Stomach (tissue), 4 donors: ENCODE results near the gene EVL.

ENCODE experiments used
- CTCF ChIP-seq, 7 experiments: fragments of 450-650 bp in 4 of 7; fragments of 200-600 bp in 3 of 7; sonication (generic) in 3 of 7; IDR thresholded peaks; one replicate each; pipeline ENCODE4 v1.5.1; 2016 to 2019; ENCODE audit warnings: antibody characterized with exemption in 7 of 7, control low read depth in 2 of 7, mild to moderate bottlenecking in 1 of 7
- EP300 ChIP-seq: sonication (generic); formaldehyde crosslinking; IDR thresholded peaks from one replicate; pipeline ENCODE4 v1.6.1; 2017; ENCODE audit warnings: antibody characterized with exemption
- POLR2A ChIP-seq, 4 donors: fragments of 450-650 bp; IDR thresholded peaks; one replicate each; pipeline ENCODE4 v1.6.1; 2016; ENCODE audit warnings: antibody characterized with exemption in 4 of 4, control low read depth in 2 of 4, mild to moderate bottlenecking in 1 of 4, moderate library complexity in 1 of 4
- POLR2AphosphoS5 ChIP-seq, 3 donors: sonication (generic); formaldehyde crosslinking; IDR thresholded peaks; one replicate each; pipeline ENCODE4 v1.6.1; 2016; ENCODE audit warnings: antibody characterized with exemption in 3 of 3

DNA sequence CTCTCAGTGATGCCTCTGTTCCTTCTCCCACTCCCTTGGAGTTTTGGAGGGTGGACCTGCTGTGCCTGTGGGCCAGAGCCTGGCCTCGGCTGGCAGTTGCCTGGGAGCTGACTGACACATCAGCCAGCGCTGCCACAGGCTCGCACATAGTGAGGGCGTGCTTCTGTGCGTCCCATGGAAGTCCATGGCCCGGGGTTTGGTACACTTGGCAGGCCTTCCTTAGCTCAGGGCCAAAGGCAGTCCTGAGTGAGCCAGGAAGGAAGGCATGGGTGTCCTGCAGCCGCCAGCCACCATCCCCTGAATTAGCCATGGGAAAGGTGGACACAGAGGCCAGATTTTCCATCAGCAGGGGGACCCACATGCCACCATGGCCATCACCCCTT is 95.3 kb downstream of the EVL start:
- TF ChIP-seq CTCF (IDR thresholded peaks at IDR 0.05) (no peak), POLR2AphosphoS5 (IDR thresholded peaks at IDR 0.05) (no peak), EP300 (no peak), POLR2A (IDR thresholded peaks at IDR 0.05) (no peak)
